SK-N-MC (cell line): Measurements from ENCODE around the gene LAMA3.

Experiments used
- EZH2 ChIP-seq: fragments of 200-600 bp; sonication (generic); IDR thresholded peaks from one replicate; pipeline ENCODE4 v1.6.1; 2017; ENCODE audit warnings: antibody characterized with exemption
- FOXP2 ChIP-seq: optimal IDR thresholded peaks from 2 replicates; pipeline ENCODE3; 2011; ENCODE audit warnings: mild to moderate bottlenecking, moderate library complexity; ENCODE audit not compliant: insufficient read depth; ENCODE audit errors: extremely low read length, control extremely low read depth
- POLR2AphosphoS5 ChIP-seq: IDR thresholded peaks from 2 replicates; pipeline ENCODE4 v1.6.1; 2012; ENCODE audit warnings: mild to moderate bottlenecking, low read depth, low read length, borderline replicate concordance

DNA sequence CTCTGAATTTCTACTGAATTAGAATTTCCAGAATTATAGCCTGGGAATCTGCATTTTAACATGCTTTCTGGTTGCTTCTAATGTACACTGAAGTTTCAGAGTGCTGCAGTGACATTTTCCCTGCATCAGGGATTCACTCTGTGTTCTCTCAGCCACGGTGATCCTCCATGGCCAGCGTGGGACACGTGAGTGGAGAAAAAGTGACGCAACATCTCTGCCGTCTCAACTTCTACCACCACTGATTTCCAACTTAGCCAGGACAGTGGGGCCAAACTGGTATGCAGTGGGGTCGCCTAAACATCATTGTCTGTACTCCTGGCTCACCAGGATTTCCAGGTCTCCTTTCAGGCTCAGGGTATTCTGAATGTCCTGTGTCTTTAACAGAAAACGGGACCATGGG is 44.6 kb downstream of the LAMA3 start:
- TF ChIP-seq POLR2AphosphoS5, result no peak
- no peak for TF ChIP-seq EZH2
- no peak for TF ChIP-seq FOXP2
